Liver (tissue), 3 donors: ENCODE results near the gene MAPKAPK2.

ENCODE experiments used
- ATF3 ChIP-seq: IDR thresholded peaks from 2 replicates; pipeline ENCODE4 v1.6.1; 2016; ENCODE audit warnings: antibody characterized with exemption
- CTCF ChIP-seq: fragments of 150-350 bp; IDR thresholded peaks from 2 replicates; pipeline ENCODE4 v1.5.1; 2017; ENCODE audit warnings: improper control_type of control experiment, low read depth, low read length; ENCODE audit not compliant: missing input control
- EGR1 ChIP-seq, 2 donors: IDR thresholded peaks; 2 replicates each; pipeline ENCODE4 v1.6.1; 2016 to 2018; ENCODE audit warnings: antibody characterized with exemption in 2 of 2, low read depth in 2 of 2
- GABPA ChIP-seq, 2 donors: IDR thresholded peaks in 1 of 2; conservative IDR thresholded peaks in 1 of 2; 2 replicates each; pipeline ENCODE4 v1.6.1; 2016; ENCODE audit warnings: antibody characterized with exemption in 2 of 2, mild to moderate bottlenecking in 1 of 2, moderate library complexity in 1 of 2
- MAX ChIP-seq: IDR thresholded peaks from 2 replicates; pipeline ENCODE4 v1.6.1; 2016; ENCODE audit warnings: antibody characterized with exemption
- NR2F2 ChIP-seq: IDR thresholded peaks from 2 replicates; pipeline ENCODE4 v1.6.1; 2016; ENCODE audit warnings: antibody characterized with exemption
- RAD21 ChIP-seq, 2 donors: IDR thresholded peaks; 2 replicates each; pipeline ENCODE4 v1.6.1; 2016; ENCODE audit warnings: antibody characterized with exemption in 2 of 2, mild to moderate bottlenecking in 2 of 2
- REST ChIP-seq: IDR thresholded peaks from 2 replicates; pipeline ENCODE4 v1.6.1; 2016; ENCODE audit warnings: antibody characterized with exemption, mild to moderate bottlenecking
- TAF1 ChIP-seq: conservative IDR thresholded peaks from 2 replicates; pipeline ENCODE4 v1.6.1; 2016; ENCODE audit warnings: antibody characterized with exemption, mild to moderate bottlenecking
- YY1 ChIP-seq: IDR thresholded peaks from 2 replicates; pipeline ENCODE4 v1.6.1; 2016; ENCODE audit warnings: antibody characterized with exemption, mild to moderate bottlenecking
- ZBTB33 ChIP-seq: IDR thresholded peaks from 2 replicates; pipeline ENCODE4 v1.6.1; 2016; ENCODE audit warnings: antibody characterized with exemption
- donor health status: healthy.
- donor health status: healthy.

GRCh38 chr1:206668874-206669410 lies 15.8 kb upstream of the MAPKAPK2 start:
- no peak for TF ChIP-seq ZBTB33
- no peak for TF ChIP-seq CTCF
- no peak for TF ChIP-seq NR2F2
- no peak for TF ChIP-seq ATF3
- no peak for TF ChIP-seq RAD21 (IDR thresholded peaks at IDR 0.05)
- no peak for TF ChIP-seq YY1
- TF ChIP-seq REST, result no peak
- TF ChIP-seq EGR1 (IDR thresholded peaks at IDR 0.05; ENCODE audit: low read depth in 2 of 2), result no peak
- no peak for TF ChIP-seq MAX
- TF ChIP-seq TAF1, result no peak
- TF ChIP-seq GABPA (IDR thresholded peaks at IDR 0.05 in 1 of 2, conservative IDR thresholded peaks at IDR 0.05 in 1 of 2), result no peak
